Inflammatory macrophage (primary cell): ENCODE measurements around the gene PDZD2.
"Not testable (repeated sequence)": the region's sequence is repeated elsewhere in the genome, so short reads cannot be mapped to it uniquely, and the experiment has no call there.

Experiments
- DNase-seq, 2 donors: peaks; one replicate each; pipeline ENCODE4 v3.0.0-alpha.2; 2020 to 2022

Gene PDZD2

GRCh38 chr5:32051796-32052195, 412.9 kb downstream of the PDZD2 start:
- no peak for DNase-seq

DNA sequence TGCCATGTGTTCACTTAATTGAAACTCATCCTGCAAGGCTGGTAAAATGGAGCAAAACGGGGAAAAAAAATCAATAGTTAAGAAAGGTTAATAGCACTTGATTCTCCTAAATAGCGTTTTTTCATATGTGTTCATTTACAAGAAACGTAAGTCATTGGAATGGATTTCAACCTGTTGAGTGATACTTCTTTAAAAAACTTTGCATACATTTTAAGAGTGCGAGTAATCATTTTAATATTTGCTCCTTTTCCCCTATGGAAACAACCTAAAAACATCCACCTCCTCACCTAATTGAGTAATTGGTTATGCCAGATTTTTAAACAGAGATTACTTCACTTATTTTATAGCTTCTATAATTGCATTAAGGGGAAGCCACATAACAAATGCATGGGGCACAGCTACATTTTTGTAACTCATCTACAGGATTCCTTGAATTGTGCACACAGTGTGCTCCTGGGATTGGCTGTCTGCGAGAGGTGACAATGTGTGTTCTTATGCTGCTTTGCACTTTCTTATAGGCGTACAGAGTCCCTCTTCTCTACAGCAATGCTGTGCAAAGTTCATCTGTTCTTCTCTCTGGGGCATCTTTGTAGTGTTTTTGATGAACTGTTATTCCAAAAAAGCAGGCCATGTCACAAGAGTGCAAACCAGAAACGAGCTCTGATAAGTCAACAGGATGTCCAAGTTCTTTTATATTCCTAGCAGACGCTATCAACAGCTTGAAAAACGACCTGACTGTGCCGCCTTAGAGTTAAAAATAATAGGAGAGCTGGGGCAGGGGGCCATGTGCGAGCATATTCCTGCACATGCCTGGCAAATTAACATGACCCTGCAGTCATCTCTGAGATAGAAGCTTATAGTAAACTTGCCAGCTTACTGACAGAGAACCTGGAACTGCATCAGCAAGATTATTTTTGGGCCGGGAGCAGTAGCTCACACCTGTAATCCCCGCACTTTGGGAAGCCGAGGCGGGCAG, 417.2 kb downstream of the PDZD2 start:
- no peak for DNase-seq

DNA sequence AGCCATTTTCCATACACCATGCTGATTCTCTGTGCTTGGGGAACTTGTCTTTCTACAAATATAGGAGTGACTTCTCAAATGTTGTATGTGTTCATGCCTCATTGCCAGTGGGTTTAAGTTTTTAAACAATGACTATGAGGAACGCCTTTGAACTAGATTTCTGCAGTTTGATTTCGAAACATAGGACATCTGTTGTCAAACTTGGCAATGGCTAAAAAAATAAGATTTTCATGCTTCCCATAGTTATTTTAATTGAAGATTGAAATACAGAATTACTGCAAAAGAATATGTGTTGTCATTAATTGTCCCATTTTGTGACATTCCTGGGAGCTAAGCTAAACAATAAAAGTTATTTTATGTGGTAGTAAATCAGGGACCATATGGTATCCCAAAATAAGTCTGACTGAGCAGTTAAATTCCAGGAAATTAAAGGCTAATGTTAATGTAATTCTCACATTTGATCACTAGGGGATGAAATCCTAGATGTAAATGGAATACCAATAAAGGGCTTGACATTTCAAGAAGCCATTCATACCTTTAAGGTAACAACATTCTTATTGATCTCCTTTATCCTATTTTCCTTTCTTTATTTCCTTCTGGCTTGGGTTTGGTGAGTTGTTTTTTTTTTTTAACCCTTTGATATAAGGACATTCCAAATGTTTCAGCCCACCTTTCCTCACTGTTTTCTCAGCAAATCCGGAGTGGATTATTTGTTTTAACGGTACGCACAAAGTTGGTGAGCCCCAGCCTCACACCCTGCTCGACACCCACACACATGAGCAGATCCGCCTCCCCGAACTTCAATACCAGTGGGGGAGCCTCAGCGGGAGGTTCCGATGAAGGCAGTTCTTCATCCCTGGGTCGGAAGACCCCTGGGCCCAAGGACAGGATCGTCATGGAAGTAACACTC, 418.5 kb downstream of the PDZD2 start:
- DNase-seq: peak; percentile 3 to 23

DNA sequence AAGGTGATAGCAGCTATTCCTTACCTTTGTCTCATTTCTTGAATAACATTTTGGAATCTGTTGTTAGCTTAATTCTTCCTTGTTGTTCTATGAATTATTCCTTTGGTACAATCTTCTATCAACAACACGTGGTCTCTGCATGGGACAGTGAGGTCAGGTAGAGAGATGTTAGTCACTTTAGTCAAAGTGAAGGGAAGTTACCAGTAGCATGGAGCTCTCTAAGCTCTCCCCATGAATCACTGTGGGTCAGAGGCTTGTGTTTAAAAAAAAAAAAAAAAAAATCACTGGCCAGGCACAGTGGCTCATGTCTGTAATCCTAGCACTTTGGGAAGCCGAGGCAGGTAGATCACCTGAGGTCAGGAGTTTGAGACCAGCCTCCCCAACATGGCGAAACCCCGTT, 419.2 kb downstream of the PDZD2 start:
- DNase-seq: no peak

GRCh38 chr5:32058997-32059396, 420.1 kb downstream of the PDZD2 start:
- no peak for DNase-seq

- no peak for DNase-seq
Measured at GRCh38 chr5:32059761-32060530, 421.0 kb downstream of the PDZD2 start.

DNA sequence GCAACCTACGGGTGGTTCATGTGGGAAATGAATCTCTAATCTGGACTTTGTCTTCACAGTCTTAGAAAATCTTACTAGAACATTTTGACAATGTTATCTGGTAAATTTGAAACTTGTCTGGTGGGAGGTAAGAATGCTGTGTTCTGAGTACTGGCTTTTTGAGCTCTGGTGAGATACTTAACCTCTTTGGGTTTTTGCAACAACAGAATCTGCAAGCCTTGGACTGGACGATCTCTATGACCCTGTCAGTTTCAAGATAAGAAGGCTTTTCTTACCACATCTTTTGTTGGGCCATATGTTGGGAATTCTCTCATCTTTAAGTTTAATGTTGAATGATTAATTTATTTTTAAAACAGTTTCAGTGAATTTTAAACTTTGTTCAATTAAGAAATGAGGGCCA, 422.3 kb downstream of the PDZD2 start:
- no peak for DNase-seq

DNA sequence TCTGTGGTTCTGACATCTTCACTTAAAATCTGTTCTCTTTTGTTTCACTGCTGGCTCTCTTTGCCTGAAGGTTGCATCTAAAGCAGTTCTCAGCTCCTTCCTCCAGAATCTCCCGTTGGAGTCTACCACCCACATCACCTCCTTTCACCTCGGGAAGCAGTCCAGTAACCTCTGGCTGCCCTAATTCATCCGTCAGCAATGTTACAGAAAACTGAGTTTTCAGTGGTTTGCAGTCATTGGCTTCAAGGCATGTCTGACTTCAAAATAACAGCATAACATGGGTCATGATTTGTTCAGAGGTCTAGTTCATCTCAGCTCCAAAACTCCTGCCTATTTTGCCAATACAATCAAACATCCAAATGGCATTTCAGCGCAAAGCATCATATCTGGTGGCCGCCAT, 427.5 kb downstream of the PDZD2 start:
- DNase-seq: no peak

- no peak for DNase-seq
Measured at GRCh38 chr5:32067774-32068470, 429.0 kb downstream of the PDZD2 start.

DNA sequence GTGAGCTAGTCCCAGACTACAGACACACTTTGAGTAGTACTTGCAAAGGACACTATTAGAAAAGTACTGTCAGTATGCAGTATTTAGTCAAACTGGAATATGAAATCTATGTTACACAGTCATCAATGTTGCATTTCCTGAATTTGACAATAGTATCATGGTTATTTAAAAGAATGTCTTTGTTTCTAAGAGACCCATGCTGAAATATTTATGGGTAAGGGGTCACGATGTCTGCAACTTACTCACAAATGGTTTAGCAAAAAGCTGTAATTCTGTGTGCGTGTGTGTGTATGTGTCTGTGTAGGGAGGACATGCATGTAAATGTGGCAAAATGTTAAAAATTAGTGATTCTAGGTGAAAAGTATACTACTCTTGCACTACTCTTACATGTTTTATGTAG, 429.6 kb downstream of the PDZD2 start:
- DNase-seq: no peak

- DNase-seq: no peak
Measured at GRCh38 chr5:32069396-32069795, 430.5 kb downstream of the PDZD2 start.

- no peak for DNase-seq
Measured at GRCh38 chr5:32071351-32071944, 432.5 kb downstream of the PDZD2 start.

DNA sequence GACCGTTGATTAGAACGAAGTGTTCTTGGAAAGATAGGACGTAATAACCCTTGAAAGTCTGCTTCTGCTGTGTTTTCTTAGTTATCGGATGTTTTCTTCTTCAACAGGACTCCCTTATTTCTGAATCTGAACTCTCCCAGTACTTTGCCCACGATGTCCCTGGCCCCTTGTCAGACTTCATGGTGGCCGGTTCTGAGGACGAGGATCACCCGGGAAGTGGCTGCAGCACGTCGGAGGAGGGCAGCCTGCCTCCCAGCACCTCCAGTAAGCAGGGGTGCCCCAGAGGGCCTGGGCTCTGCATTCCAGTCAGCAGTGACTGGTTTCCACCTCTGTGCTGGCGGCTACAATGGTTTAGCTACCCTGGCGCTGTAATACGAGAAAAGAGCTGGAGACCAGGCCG, 433.1 kb downstream of the PDZD2 start:
- DNase-seq: no peak

DNA sequence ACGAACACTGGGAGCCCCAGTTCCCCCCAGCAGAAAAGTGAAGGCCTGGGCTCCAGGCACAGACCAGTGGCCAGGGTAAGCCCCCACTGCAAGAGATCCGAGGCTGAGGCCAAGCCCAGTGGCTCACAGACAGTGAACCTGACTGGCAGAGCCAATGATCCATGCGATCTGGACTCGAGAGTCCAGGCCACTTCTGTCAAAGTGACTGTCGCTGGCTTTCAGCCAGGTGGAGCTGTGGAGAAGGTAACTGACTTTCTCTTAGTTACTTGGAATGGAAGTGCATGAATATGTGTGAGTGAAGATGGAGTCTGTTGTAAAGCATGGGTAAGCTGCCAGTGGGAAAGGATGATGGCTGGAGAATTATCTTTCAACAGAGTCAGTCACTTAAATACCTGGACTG, 435.5 kb downstream of the PDZD2 start:
- DNase-seq: no peak

GRCh38 chr5:32076699-32077695, 438.1 kb downstream of the PDZD2 start:
- DNase-seq: peak; percentile 61 to 66

DNA sequence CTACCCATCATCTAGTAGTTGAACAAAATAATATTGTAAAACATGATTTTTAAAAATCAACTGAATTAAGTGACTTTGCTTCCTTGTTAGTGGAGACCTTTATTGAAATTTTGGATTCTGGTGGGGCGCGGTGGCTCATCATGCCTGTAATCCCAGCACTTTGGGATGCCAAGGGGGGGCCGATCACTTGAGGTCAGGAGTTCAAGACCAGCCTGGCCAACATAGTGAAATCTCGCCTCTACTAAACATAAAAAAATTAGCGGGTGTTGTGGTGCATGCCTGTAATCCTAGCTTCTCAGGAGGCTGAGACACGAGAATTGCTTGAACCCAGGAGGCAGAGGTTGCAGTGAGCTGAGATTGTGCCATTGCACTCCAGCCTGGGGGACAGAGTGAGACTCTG, 439.9 kb downstream of the PDZD2 start:
- DNase-seq: not testable (repeated sequence)

- not testable (repeated sequence) for DNase-seq
Measured at GRCh38 chr5:32080565-32080964, 441.6 kb downstream of the PDZD2 start.

DNA sequence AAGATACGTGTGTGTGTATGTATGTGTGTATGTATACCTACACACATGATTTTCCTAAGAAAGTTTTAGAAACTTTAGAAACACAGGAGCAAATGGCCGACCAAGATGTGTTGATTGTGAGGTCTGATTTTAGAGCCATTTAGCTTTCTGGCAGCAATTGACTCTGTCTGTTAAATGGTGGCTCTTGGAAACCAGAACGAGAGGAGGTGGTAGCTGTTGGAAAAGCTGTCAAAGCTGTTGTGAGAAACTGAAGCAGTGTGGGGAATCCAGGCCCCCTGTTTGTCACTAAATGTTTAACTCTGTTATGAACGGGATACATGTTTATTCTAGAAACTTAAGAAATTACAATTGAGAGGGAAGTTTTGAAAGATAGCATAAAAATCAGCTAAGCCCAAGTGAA, 443.8 kb downstream of the PDZD2 start:
- DNase-seq: no peak

DNA sequence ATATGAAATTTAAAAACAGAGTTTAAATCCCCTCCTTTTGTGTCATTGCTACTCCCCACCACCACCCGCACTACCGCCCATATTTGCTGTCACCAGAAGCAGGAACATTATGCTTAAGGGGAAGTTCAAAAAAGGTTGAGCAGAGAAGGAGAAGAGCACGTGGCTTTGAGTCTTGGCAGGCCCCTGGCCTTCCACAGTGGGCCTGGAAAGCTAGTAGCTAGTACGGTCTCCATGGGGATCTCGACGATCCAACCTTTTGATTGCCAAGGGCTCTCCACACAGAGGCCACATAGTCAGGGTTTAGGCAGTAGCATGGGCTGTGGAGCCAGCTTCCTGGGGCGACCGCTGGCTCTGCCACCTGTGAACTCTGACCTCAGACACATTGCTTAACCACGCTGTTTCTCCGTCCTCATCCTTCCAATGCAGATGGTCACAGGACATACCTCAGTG, 445.1 kb downstream of the PDZD2 start:
- DNase-seq: peak; percentile 81 to 84
